ENCODE data around the gene CERS5.

CERS5 gene

DNA sequence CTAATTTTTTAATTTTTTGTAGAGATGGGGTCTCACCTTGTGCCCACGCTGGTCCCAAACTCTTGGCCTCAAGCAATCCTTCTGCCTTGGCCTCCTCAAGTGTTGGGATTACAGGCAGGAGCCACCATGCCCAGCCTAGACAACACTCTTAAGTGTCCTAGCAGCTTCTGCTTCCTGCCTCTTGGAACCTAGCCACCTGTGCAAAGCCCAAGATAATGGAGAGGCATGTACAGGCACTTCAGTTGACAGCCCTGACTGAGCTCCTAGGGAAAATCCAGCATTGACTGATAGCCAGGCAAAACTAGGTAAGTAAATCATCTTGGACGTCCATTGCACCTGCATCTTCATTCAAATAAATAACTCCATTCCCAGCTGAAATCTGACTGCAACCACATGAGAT, 39.6 kb downstream of the CERS5 start:
- no peak for DNase-seq (ENCODE audit: low read depth in 2 of 2)

DNA sequence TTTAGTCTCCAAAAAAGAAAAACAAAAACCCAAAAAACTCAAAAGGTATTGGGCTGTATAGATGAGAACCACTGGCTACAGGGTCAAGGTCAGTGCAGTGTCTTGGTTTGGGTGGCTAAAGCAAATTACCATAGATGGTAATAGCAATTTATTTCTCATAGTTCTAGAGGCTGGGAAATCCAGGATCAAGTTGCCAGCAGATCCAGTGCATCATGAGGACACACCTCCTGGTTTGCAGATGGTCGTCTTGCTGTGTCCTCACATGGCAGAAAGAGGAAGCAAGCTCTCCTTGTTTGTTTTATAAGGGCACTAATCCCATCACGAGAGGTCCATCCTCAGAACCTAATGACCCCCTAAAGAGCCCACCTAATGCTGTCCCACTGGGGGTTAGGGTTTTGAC, 44.0 kb downstream of the CERS5 start:
- DNase-seq (ENCODE audit: low read depth in 2 of 2), result no peak

DNA sequence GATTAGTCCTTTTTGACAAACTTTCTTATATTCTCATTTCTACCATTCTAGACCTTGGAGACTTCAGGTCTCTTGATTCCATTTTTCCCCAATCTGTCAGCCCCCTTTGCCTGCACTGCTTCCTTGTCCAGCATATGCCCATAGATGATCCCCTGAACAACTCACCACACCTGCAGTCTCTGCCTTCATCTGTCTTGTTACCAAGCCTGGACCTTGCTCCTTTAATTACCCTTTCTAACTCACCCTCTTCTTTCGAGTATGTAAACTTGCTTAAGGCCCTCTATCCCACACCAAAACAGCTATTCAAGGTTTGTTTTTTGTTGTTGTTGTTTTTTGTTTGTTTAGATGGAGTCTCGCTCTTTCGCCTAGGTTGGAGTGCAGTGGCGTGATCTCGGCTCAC, 45.5 kb downstream of the CERS5 start:
- no peak for DNase-seq (ENCODE audit: low read depth in 2 of 2)

DNA sequence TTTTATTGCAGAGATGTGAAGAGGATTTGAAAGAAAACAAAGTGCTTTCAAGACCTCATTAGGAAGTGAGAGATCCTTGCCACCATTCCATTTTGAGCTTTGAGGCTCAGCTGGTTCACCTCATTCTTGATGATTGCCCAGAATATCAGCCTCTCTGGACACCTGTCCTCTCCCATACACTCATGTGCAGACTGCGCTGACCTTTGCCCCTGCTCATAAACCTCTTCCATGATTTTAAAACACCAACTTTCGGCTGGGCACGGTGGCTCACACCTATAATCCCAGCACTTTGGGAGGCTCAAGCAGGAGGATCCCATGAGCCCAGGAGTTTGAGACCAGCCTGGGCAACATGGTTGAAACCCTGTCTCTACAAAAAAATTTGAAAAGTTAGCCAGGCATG, 46.2 kb downstream of the CERS5 start:
- DNase-seq (ENCODE audit: low read depth in 2 of 2), result no peak

DNA sequence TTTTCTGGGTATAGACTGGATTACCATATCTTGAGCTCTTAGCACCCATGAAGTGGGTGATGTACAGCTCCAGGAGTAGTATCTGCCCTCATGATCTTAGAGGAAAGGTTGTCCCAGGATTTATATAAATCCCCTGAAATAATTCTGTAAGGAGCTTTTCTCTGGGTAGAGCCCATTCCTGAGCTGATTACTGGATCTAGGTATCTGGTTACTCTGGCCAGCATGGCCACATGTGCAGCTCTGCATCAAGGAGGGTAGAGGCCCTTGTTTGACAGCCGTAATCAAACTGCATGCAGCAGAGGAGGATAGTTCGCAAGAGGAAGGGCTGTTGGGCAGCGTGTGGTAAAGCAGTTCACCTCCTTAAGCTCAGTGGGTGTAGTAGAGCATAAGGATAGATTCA, 46.6 kb downstream of the CERS5 start:
- DNase-seq (ENCODE audit: low read depth in 2 of 2), result no peak

DNA sequence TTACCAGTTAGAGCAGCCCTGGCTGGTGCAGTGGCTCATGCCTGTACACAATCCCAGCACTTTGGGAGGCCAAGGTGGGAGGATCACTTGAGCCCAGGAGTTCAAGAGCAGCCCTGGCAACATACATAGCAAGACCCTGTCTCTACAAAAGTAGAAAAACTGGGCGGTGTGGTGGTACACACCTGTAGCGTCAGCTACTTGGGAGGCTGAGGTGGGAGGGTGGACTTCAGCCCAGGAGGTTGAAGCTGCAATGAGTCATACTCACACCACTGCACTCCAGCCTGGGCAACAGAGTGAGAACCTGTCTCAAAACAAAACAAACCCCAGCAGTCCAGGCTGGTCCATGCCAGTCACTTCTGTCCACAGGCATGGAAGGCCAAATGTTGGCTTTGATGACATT, 47.8 kb downstream of the CERS5 start:
- no peak for DNase-seq (ENCODE audit: low read depth in 2 of 2)

DNA sequence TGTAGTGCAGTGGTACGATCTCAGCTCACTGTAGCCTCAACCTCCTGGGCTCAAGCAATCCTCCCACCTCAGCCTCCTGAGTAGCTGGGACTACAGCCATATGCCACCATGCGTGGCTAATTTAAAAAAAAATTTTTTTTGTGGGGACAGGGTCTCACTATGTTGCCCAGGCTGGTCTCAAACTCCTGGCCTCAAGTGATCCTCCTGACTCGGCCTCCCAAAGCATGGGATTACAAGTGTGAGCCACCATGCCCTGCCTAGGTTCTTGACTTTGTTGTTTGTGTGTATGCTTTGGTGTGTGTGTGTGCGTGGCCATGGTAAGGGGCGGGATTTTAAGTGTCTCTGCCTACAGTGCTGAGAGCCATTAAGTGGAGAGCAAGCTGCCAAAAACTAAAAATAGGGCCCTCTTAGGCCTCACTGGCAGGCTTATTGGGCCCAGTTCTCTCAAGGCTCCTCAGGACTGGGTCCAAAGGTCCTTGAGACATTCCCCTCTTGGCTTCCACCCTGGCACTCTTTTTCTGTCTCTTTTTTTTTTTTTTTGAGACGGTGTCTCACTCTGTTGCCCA, 50.0 kb downstream of the CERS5 start:
- DNase-seq (ENCODE audit: low read depth in 2 of 2), result no peak

DNA sequence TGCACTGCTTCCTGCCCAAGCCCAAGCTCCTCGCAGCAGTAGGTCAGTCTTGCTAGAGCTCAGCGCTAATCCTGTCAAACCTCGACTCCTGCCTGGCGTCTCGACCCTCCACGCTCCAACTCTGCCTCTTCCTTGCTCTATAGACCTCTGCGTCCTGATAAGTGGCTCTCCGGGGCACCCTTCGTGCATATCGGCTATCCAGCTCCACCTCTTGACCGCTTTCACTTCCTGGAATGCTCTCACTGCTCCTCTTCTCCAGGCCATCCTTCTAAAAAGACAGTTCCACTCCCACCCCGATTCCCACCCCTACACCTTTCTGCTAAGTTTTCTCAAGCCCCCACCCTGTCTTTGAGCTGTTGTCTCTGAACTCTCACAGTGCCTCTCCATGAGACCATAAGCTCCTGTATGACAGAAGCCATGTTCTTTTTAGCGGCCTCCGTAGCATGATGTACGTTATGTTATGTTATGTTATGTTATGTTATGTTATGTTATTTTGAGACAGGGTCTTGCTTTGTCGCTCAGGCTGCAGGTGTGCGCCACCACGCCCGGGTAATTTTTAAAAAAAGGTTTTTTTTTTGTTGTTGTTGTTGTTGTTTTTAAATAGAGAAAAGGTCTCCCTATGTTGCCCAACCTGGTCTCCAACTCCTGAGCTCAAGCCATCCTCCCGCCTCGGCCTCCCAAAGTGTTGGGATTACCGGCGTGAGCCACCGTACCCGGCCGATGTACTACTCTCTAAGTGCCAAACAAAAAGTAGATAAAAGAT, 54.5 kb downstream of the CERS5 start:
- DNase-seq (ENCODE audit: low read depth in 2 of 2), result no peak

DNA sequence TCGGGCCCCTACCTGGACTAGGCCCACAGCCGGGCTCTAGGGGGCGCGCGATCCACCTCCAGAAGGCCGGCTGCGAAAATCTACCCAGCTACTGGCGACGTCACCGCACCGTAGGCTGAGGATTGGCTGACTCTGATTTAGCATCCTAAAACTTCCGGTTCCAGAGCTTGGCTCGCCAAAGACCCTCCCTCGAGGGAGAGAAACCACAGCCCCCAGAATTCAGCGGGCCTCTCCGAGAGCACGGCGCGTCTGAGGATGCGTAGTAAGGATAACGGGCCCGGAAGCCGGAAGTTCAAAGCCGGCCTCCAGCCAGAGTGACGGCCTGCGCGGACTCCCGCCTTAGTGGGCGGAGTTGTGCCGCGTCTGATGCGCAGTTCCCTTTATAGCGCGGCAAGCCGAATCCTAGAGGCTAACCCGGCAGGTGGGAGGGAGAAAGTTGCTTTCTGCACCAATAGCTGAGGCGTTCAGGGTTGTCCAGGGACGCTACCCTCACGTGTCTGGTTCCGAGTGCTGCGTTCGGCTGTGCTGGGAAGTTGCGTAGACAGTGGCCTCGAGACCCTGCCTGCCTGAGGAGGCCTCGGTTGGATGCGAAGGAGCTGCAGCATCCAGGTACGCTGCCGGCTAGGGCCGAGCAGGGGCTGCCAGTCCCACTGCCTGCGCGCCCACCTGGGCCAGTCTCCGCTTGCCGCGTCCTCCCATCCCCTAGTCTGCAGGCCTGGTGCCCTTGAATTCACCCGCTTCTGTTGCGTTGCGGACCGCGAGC, 55.3 kb downstream of the CERS5 start, which contains the start of gene COX14:
Gene COX14, plus strand, starts transcription at position 544 of the 763 bp plus-strand sequence. CDS start 7,808 bp downstream, outside the sequence.
- peak; percentile 98 to 99 for DNase-seq (ENCODE audit: low read depth in 2 of 2)

DNA sequence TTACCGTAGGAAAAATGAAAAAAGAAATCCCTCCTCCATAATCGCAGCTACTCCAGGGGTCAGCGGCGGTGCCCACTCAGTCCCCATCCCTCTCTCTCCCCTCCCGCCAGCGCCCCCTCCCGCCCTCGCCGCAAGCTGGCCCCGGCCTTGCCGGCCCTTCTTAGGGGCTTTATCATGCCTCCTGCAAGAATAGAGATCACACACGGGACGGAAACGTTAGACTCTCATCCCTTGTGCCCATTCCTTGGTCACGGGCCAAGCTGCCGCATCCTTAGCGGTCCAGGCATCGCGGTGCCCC, 55.8 kb downstream of the CERS5 start:
- no peak for DNase-seq (ENCODE audit: low read depth in 2 of 2)

DNA sequence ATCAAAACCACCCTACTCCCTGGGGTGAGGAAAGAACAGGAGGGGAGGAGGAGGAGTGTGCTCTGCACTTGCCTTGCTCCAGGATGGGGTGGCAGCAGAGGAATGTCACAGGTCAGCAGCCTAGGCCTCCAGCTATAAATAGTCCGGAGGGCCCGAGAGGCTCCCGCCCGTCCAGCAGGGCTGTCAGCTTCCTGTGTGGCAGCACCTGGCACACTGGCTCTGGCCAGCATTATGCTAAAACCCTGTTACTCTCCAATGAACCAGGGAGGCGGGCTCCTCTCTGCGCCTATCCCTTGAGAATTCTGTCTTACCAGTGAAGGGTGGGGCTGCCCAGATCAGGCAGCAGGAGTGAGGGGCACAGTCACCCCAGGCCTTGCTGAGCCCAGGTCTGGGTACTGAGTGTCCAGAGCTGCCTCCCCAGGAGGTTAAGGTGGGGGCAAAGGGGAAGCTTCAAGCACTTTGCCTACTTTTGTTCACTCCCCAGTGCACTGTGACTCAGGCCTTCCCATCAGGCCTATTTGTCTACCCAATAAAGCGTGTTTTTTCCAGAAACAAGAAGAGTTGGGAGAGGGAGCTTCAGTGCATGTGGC, 56.3 kb downstream of the CERS5 start:
- no peak for DNase-seq (ENCODE audit: low read depth in 2 of 2)

DNA sequence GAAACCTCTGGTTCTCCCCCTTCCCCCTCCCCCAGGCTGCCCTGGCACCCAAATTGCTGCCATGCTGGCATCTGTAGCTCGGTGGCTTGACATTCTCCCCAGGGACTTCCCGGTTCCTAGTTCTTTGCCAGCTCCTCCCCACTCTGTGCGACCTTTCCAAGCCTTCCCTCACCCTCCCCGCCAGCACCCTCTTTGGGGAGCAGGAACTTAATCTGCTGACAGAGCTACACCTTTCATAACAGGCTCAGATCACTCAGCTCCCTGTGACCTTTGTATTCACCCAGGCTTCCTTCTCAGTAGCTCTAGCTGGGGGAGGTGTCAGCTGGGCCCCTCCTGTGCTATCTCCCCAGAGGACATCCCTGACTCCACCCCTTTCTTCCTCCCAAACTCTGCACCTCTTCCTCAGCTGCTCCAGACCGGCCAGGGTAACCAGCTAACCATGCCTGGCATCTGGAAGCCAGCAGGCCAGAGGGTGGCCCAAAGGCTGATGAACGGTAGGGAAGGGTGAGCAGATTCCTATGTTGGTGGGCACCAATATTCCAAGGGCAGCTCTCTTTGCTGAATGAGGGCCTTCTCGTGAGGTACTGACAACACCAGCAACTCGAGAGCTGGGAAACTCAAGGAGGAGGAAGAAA, 56.9 kb downstream of the CERS5 start:
- DNase-seq (ENCODE audit: low read depth in 2 of 2), result no peak

DNA sequence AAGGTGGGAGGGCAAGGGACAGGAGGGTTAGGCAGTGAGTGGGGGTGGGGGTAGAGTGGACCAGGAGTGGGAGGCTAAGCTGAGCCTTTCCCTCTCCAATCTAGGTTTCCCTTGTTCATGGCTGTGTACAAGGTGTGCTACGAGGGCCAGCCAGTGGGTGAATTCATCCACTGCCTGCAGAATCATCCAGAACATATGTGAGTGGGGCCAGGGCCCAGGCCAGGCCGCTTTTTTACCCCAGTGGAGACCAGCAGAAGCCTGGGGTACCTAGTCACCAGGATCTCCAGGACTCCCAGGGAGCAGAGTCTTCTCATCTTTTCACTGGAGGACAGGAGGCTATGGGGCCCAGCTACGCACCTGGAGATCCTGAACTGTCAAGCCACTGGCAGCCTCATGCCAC, 57.9 kb downstream of the CERS5 start:
- no peak for DNase-seq (ENCODE audit: low read depth in 2 of 2)

DNA sequence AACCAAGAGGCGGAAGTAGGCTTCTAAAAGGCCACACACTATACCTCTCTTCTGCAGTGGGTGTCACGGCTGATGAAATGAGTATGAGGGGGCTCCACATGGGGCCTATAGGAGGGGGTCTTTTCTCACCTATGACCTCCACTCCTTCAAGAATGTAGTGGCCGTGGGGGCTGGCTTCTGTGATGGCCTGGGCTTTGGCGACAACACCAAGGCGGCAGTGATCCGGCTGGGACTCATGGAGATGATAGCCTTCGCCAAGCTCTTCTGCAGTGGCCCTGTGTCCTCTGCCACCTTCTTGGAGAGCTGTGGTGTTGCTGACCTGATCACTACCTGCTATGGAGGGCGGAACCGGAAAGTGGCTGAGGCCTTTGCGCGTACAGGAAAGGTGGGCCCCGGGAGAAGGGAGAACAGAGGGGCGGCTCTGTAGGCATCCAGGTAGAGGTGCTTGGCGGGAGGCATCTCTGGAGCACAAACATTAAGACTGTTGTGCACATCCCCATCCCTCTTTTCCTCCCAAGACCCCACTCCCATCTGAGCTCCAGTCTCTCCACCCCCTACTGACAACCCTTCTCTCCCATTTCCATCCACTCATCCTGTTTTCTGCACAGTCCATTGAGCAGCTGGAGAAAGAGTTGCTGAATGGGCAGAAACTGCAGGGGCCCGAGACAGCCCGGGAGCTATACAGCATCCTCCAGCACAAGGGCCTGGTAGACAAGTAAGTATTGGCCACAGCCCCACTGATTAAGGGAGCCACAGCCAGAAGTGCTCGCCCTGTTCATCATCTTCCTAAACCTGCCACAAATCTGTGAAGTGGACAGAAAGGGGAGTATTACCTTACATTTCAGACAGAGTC, 59.5 kb downstream of the CERS5 start:
- no peak for DNase-seq (ENCODE audit: low read depth in 2 of 2)

DNA sequence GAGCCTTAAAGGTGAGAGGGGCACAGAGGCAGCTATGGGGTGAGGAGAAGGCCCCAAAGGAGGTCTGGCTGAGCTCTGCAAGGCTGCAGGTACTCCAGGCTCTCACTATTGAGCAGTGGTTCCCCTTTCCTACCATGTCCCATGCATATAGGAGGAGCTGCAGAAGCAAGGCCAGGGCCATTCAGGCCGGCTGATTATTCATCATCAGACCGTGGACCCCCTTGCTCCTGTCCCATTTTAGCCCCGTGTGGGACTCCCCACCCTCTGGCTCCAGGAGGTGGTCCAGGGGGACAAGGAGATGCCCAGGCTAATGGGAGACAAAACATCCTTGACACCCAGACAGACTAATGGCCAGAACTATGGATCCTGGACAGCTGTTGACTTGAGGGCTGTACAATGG, 60.3 kb downstream of the CERS5 start:
- no peak for DNase-seq (ENCODE audit: low read depth in 2 of 2)

DNA sequence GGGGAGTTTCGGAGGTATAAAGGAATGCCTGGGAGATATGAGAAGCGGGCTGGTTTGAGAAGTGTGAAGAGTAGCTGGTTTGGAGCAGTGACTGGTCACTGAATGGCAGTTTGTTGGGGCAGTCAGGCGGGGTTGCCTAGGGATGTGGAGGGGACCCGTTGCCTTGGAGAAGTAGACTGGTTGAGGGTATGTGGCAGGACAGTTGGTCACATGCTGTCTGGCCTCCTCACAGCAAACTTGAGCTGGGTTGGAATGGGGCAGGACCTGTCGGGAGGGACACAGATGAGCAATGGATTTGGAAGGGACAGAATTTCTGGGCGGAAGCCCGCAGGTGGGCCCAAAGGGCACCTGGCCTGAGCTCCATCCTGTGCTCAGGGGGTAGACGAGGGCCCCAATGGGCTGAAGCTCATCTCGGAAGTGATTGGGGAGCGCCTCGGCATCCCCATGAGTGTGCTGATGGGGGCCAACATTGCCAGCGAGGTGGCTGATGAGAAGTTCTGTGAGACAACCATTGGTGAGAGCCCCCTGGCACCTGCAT, 61.2 kb downstream of the CERS5 start:
- no peak for DNase-seq (ENCODE audit: low read depth in 2 of 2)

DNA sequence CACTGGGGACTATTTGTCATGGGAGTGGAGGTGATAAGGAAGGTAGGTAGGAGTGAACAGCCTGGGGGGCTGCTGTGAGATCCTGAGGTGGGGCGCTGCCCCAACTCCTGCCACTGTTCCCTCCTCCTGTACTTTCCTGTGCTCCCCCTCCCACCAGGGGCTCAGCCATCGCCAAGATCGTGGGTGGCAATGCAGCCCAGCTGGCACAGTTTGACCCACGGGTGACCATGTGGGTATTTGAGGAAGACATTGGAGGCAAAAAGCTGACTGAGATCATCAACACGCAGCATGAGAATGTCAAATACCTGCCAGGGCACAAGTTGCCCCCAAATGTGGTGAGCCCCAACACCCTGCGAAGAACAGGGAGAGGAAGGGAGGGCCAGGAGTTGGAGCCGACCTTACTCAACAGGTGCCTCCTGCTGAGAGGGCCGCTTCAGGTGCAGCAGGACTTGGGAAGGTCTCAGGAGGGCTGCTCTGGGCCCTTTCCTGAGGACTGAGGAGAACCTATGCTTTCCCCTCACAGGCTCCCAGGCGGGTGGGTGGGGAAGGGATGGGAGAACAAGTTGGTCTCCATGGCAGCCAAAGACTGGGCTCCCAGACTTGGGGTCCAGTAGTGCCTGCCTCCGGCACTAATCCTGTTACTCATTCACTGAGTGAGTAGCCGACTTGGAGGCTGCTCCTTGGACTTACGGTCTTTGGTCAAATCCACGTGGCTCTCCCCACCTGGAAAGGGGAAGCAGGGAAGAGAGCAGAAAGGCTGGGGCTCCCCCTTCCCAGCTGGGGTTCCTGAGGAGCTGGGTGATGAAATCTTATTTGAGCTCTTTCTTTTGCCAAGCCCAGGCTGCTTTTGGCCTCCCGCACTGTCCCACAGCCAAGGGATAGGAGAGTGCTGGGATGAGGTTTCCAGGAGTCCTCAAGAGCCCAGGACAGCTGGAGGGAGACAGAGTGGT, 62.5 kb downstream of the CERS5 start:
- no peak for DNase-seq (ENCODE audit: low read depth in 2 of 2)

DNA sequence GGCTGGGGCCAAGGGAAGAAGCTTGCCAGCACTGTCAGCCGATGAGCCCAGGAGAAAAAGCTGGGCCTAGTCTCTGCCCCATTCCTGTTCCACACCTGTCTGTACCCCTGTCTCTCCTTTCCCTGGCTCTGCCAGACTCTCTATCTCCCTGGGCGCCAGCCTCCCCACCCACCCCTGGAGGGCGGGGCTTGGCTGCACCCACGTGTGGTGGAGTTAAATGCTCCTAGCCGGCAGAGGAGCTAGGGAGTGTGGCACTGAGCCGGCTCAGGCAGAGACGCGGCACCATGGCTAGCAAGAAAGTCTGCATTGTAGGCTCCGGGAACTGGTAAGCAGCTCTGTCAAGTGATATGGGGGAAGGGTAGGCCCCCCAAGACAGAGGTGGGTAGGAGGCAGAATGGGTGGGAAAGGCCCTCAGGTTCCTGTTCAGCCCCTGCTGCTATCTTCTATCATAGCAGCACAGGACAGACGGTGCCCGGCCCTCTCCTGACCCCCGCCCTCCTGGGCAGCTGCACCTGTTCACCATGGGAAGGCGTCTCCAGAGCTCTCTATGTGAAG, 63.3 kb downstream of the CERS5 start, which contains the start of gene GPD1:
Gene GPD1, plus strand, starts transcription at position 242 of the 555 bp plus-strand sequence. Its CDS starts 43 bp downstream, at position 285.
- DNase-seq (ENCODE audit: low read depth in 2 of 2), result no peak

DNA sequence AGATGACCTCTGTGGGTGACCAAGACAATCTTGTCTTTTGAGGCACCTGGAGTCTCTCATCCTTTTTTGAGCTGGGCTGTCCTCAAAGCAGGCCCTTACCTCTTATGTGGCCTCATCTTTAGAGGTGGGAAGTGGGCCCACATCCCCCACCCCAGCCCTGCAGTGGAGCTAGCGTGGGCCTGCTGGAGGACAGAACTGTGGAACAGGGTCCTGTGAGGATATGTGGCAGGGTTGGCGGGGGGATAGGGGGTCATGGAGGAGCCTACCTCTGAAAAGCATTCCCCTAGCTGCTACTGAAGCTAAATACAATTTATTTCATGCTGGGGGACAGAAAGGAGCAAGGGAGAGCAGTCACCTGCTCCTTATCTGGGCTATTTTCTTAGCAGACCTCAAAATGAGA, 63.8 kb downstream of the CERS5 start:
- no peak for DNase-seq (ENCODE audit: low read depth in 2 of 2)

All from stimulated activated CD8-positive, alpha-beta memory T cell treated with anti-CD3 and anti-CD28 coated beads, Interleukin-7, amount 100 ng/mL, for 1 hour (primary cell).